ENCODE results near the gene ATR.
A peak's percentile ranks its signal among the peaks of the same experiment; 100 is the strongest.
"Not testable (repeated sequence)": the region's sequence is repeated elsewhere in the genome, so short reads cannot be mapped to it uniquely, and the experiment has no call there.

Gene ATR

DNA sequence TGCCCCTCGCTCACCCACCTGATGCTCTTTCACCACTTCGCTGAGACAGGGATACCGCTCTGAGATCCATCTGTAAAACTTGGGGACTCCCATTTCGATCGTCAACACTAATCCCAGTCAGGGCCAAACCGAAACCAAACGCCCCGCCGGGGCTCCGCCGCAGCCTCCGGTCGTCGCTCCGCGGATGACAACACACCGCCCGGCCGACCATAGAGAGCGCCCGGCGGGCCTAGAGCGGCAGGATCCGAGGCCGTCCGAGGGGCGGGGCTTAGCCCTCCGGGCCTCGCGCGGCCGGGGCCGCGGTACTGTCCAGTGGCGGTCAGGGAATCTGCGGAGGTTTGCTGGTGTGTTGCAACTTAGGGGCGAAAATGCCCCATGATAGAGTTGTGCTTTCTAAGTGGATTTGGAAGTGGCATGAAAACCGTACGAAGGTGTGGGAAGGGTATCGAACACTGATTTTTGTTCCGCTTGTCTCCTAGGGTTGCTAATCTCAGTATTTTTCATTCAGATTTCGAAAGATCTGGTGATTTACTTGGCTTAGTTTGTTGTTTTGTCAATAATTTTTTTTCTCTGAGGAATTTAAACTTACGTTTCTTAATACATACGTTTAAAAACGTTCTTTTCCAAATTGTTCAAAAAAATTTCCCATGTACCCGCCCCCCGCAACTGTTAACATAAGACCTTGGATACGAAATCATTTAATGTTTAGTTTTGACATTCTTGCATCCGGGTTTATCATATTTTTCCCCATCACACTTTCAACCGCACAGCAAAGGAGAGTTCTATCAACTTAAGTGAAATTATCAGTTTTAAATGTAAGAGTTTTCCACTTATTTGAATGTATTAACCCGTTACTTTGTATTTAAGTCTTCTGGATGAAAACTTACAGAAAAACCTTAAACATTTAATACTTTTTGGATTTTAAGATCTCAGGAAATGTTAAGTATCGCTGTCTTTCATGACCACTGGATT is 130.4 kb downstream of the ATR start, which contains the start of gene XRN1:
Gene XRN1 (minus strand): TSS at position 186 of the 972 bp plus-strand sequence. CDS start 93 bp downstream, at position 93.
- peak; percentile 64 for DNase-seq (ENCODE audit: low read depth)

DNA sequence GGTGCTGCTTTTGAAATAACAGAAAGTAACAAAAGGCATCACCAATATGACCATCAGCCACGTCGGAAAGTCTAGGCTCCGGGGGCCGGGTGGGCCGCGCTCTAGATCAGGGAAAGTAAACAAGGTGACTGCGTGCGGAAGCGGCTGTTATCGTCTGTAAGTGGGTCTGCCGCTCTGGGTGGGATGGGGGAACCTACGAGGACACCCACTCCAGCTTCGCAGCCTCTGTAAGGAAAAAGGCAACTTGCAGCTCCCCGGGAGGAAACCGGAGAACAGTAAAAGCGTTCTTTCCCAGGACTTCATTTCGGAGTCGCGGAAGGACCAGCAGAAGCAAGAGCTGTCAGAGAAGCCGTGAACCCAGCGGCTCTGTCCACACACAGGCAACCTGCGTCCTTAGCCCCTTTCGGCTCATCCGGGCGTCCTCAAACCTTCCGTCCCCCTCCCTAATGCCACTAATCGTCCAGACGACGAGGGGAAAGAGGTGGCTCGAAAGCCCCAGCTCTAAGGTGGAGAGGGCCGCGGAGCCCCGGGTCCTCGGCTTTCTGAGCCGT is 131.2 kb downstream of the ATR start:
- DNase-seq (ENCODE audit: low read depth): peak; percentile 17

DNA sequence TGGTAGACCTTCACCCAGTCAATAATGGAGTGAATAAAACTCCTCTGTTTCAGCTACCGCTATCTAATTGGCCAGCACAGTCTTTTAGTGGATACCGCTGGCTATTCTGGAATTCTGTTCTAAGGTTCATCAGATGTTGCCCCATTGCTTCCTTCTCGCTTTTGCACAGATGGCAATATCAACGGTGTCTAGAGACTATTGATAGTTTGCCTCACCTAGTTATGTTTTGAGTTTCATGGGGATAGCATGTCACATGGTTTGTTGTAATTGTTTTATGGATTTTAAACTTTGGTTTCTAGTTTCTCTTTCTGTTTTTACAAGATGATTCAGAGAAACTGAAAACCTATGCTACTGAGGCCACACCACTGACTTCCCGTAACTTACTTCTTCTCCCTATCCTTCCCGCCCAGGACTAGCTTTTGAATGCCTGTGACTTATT is 132.7 kb downstream of the ATR start:
- no peak for DNase-seq (ENCODE audit: low read depth)

GRCh38 chr3:142444343-142444742 is 134.2 kb downstream of the ATR start:
- DNase-seq (ENCODE audit: low read depth): no peak

DNA sequence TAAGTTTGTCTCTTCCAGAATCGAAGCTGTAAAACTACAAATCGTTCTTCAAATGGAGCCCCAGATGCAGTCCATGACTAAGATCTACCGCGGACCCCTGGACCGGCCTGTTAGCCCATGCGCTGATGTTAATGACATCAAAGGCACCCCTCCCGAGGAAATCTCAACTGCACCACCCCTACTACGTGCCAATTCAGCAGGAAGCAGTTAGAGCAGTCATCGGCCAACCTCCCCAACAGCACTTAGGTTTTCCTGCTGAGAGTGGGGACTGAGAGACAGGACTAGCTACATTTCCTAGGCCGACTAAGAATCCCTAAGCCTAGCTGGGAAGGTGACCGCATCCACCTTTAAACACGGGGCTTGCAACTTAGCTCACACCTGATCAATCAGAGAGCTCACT is 135.5 kb downstream of the ATR start:
- DNase-seq (ENCODE audit: low read depth): not testable (repeated sequence)

DNA sequence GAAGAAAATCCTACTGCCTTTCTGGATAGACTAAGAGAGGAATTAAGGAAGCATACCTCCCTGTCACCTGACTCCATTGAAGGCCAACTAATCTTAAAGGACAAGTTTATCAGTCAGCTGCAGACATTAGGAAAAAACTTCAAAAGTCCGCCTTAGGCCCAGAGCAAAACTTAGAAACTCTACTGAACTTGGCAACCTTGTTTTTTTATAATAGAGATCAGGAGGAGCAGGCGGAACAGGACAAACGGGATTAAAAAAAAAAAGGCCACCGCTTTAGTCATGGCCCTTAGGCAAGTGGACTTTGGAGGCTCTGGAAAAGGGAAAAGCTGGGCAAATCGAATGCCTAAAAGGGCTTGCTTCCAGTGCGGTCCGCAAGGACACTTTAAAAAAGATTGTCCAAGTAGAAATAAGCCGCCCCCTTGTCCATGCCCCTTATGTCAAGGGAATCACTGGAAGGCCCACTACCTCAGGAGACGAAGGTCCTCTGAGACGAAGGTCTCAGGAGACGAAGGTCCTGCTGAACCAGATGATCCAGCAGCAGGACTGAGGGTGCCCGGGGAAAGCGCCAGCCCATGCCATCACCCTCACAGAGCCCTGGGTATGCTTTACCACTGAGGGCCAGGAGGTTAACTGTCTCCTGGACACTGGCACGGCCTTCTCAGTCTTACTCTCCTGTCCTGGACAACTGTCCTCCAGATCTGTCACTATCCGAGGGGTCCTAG is 138.9 kb downstream of the ATR start:
- DNase-seq (ENCODE audit: low read depth): not testable (repeated sequence)

DNA sequence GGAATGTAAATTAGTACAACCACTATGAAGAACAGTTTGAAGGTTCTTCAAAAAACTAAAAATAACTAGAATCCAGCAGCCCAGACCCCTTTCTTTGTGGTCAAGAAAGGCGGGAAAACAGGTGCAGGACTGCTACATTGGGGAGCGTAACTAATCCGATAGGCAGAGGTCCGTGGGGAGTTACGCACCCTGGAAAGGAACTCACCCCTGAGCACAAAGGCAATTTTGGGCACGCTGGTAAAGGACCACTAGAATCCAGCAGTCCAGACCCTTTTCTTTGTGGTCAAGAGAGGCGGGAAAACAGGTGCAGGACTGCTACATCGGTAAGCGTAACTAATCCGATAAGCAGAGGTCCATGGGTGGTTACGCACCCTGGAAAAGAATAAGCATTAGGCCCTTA is 140.4 kb downstream of the ATR start:
- DNase-seq (ENCODE audit: low read depth): not testable (repeated sequence)

DNA sequence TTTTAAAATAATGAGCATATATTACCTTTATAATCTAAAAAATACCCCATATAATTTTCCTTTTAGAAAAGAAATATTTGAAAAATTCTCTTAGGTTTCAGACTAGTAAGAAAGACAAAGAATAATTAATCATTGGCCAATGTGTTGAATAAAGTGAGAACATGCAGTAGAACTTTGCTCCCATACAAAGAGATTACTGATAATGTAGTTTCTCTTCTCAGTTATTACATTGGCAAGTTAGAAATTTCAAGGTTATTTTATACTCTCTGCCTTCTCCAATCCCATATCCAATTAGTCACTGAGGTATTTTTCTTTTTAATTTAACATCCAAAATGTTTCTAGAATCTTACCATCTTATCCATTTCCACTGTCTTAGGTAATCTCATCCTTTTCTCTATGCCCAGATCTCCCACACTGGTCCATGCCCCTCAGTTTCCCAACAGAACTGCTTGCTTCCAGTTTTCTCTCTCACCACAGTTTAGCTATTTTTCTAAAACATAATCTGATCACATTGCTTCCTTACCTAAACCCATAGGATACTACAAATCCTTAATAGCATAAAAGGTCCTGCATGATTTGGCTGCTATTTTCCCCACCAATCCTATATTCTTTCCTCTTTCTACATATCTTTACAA is 141.5 kb downstream of the ATR start:
- DNase-seq (ENCODE audit: low read depth): no peak

DNA sequence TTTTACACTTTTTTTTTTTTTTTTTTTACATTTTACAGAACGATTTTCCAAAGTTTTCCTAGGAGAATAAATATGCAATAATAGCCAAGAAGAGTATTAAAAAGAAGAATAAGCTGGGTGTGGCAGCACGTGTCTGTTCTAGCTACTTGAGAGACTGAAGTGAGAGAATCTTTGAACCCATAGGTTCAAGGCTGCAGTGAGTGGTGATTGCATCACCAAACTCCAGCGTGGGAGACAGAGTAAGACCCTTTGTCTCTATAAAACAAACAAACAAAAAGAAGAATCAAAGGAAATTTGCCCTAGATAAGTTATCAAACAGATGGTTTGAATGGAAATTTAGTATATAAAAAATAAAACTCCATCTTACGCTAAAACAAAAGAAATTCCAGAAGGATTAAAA is 144.0 kb downstream of the ATR start:
- no peak for DNase-seq (ENCODE audit: low read depth)

DNA sequence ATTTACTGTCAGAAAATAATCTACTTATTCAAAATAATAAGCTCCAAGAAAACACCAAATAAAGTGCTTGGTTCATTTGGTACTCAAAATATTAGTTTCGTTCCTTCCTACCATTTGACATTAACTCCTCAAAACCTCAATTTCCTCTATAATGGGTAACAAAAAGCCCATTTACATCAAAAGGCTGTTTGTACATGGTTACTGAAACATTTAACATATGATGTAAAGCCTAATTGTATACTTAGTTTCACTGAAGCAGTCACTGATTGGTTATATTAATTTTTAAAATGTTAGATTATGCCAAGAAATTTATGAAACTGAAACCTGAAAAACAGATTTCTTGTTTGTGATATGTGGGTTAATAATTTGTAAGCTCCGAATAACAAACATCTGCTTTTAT is 145.4 kb downstream of the ATR start:
- no peak for DNase-seq (ENCODE audit: low read depth)

GRCh38 chr3:142429582-142429981 is 149.0 kb downstream of the ATR start:
- no peak for DNase-seq (ENCODE audit: low read depth)

GRCh38 chr3:142424754-142425153 is 153.8 kb downstream of the ATR start:
- no peak for DNase-seq (ENCODE audit: low read depth)

DNA sequence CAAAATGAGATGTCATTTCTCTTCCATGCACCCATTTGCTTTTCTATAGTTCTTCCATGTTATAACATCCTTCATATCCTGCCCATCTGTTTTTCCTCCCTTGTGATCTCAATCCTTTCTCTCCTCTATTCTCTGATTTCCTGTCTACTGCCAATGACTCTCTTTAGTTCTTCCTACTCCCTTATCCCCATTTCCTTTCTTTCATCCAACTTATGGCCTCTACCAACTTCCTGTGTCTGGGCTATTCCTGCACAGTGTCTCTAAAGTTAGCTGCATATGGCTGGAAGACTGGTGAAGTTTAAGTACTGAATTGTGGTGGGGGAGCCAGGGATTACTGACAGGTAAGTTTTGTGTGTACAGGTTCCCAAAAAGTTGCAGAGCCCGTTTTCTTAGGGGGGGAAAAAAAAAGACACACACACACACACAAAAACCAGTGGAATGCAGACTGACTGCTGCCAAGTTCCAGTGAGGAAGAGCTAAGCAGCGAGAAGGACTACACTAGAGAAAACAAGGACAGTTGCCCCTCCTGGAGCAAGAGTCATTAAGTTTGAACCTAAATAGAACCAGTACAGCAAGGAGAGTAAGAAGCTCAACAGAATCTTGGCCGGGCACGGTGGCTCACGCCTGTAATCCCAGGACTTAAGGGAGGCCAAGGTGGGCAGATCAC is 159.5 kb downstream of the ATR start:
- no peak for DNase-seq (ENCODE audit: low read depth)

DNA sequence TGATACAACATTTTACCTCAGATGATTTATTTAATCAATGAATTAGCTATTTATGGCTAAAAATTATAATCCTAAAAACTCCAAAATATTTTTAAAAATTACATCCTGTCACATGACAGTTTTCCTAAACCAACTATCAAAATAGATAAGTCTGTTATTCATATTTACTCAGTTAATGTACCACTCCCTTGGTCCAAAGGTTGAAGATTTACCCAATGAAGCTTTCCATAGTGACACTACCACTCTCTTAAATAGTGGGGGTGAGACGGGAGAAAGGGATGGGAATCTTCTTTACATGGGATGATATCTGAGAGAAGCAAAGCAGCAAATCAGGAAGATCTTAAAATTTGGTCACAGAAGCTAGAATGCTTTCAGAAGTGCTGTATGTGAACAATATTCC is 161.2 kb downstream of the ATR start:
- no peak for DNase-seq (ENCODE audit: low read depth)

GRCh38 chr3:142400537-142400936 is 178.0 kb downstream of the ATR start:
- DNase-seq (ENCODE audit: low read depth): not testable (repeated sequence)

All from HS-27A (cell line).